Neural cell (in vitro differentiated cells): ENCODE measurements around the gene PLA2G6. TPM values are rescaled to one million over a fixed set of nuclear protein-coding genes. Genes with fewer than 3 reads are reported as not detected.

Experiments
- H2AFZ ChIP-seq: fragments of 200-600, 300-800 bp; sonication (generic), shearing (Covaris generic); 2 replicates; pipeline ENCODE4 v1.6.0; 2014; ENCODE audit warnings: low read depth, mild to moderate bottlenecking, antibody characterized with exemption, low read length, moderate library complexity
- H3F3A ChIP-seq: fragments of 200-600 bp; shearing (Covaris generic); 2 replicates; pipeline ENCODE4 v1.6.1; 2016; ENCODE audit warnings: mild to moderate bottlenecking, moderate library complexity, mixed read lengths, antibody characterized with exemption, low read length; ENCODE audit not compliant: insufficient read depth, poor library complexity, severe bottlenecking
- H3K27ac ChIP-seq: fragments of 200-600, 300-800 bp; sonication (generic), shearing (Covaris generic); 2 replicates; pipeline ENCODE4 v1.5.1; 2014; ENCODE audit warnings: mild to moderate bottlenecking, low read length, moderate library complexity
- H3K27me3 ChIP-seq: fragments of 300-800, 200-600 bp; sonication (generic), shearing (Covaris generic); 2 replicates; pipeline ENCODE4 v1.6.0; 2014; ENCODE audit warnings: mild to moderate bottlenecking, low read depth, low read length, moderate library complexity; ENCODE audit not compliant: insufficient read depth
- H3K36me3 ChIP-seq: fragments of 300-800, 200-600 bp; sonication (generic), shearing (Covaris generic); 2 replicates; pipeline ENCODE4 v1.5.1; 2014; ENCODE audit warnings: mild to moderate bottlenecking, antibody characterized with exemption, low read length, moderate library complexity; ENCODE audit not compliant: insufficient read depth
- H3K4me2 ChIP-seq: fragments of 300-800, 200-600 bp; sonication (generic), shearing (Covaris generic); 2 replicates; pipeline ENCODE4 v1.6.0; 2014; ENCODE audit warnings: mild to moderate bottlenecking, low read length
- H3K4me3 ChIP-seq: fragments of 300-800, 200-600 bp; sonication (generic), shearing (Covaris generic); 2 replicates; pipeline ENCODE4 v1.5.1; 2014; ENCODE audit warnings: mild to moderate bottlenecking, low read length, moderate library complexity
- H3K79me2 ChIP-seq: fragments of 200-600 bp; shearing (Covaris generic); replicated peaks from 2 replicates; pipeline ENCODE4 v1.6.0; 2014; ENCODE audit warnings: mild to moderate bottlenecking, low read length, moderate library complexity; ENCODE audit not compliant: insufficient read depth
- H3K9ac ChIP-seq: fragments of 300-800, 200-600 bp; sonication (generic), shearing (Covaris generic); 2 replicates; pipeline ENCODE4 v1.6.1; 2016; ENCODE audit warnings: mild to moderate bottlenecking, low read length, mixed read lengths
- H3K9me2 ChIP-seq: fragments of 200-600 bp; shearing (Covaris generic); 2 replicates; pipeline ENCODE4 v1.6.1; 2016; ENCODE audit warnings: mild to moderate bottlenecking, low read length, mixed read lengths; ENCODE audit not compliant: insufficient read depth
- H3K9me3 ChIP-seq: fragments of 200-600, 300-800 bp; sonication (generic), shearing (Covaris generic); 2 replicates; pipeline ENCODE4 v1.6.1; 2016; ENCODE audit warnings: mild to moderate bottlenecking, mixed run types, low read length, moderate library complexity, mixed read lengths
- H4K20me1 ChIP-seq: fragments of 200-600 bp; shearing (Covaris generic); 2 replicates; pipeline ENCODE4 v1.6.1; 2016; ENCODE audit warnings: mild to moderate bottlenecking, mixed run types; ENCODE audit not compliant: insufficient read depth
- EP300 ChIP-seq: fragments of 450-650 bp; conservative IDR thresholded peaks from 2 replicates; pipeline ENCODE4 v1.6.1; 2014; ENCODE audit warnings: antibody characterized with exemption, mild to moderate bottlenecking, moderate library complexity; ENCODE audit not compliant: poor library complexity, severe bottlenecking
- EZH2 ChIP-seq: fragments of 200-600, 300-800 bp; shearing (Covaris generic), sonication (generic); IDR thresholded peaks from 2 replicates; pipeline ENCODE4 v1.6.1; 2014; ENCODE audit warnings: antibody characterized with exemption, low read length, borderline replicate concordance, mild to moderate bottlenecking; ENCODE audit not compliant: insufficient read depth, poor library complexity, severe bottlenecking
- MXI1 ChIP-seq: fragments of 450-650 bp; conservative IDR thresholded peaks from 2 replicates; pipeline ENCODE4 v1.6.1; 2014; ENCODE audit warnings: antibody characterized with exemption, mild to moderate bottlenecking; ENCODE audit not compliant: poor library complexity, severe bottlenecking
- POLR2AphosphoS5 ChIP-seq: IDR thresholded peaks from 2 replicates; pipeline ENCODE4 v1.6.1; 2012
- RAD21 ChIP-seq: fragments of 450-650 bp; conservative IDR thresholded peaks from 2 replicates; pipeline ENCODE4 v1.6.1; 2014; ENCODE audit warnings: antibody characterized with exemption, mild to moderate bottlenecking, moderate library complexity
- SMC3 ChIP-seq: fragments of 450-650 bp; conservative IDR thresholded peaks from 2 replicates; pipeline ENCODE4 v1.6.1; 2014; ENCODE audit warnings: antibody characterized with exemption, mild to moderate bottlenecking, moderate library complexity; ENCODE audit not compliant: poor library complexity
- TAF1 ChIP-seq: IDR thresholded peaks from 2 replicates; pipeline ENCODE4 v1.6.1; 2012; ENCODE audit warnings: low read depth
- polyA plus RNA-seq: library from polyadenylated mRNA; depleted of rRNA; stranded (reverse); fragments of >200 nt; gene quantifications from 2 replicates; pipeline ENCODE4 v1.2.3, GENCODE V29; 2014
- small RNA-seq, 3 experiments: library from RNA; depleted of rRNA; stranded (forward); fragments of <200 nt; gene quantifications; one replicate each; pipeline ENCODE3, GENCODE V24; 2012
- TF ChIP-seq, protein P1 (sequence below): fragments of 450-650 bp; IDR thresholded peaks from 2 replicates; pipeline ENCODE4 v1.5.1; 2014; ENCODE audit warnings: antibody characterized with exemption, mild to moderate bottlenecking, moderate library complexity; ENCODE audit not compliant: poor library complexity, severe bottlenecking
- TF ChIP-seq, protein P2 (sequence below): IDR thresholded peaks from 2 replicates; pipeline ENCODE4 v1.6.1; 2012; ENCODE audit warnings: borderline replicate concordance

Gene PLA2G6
- polyA plus RNA-seq, 1 donor from 2014 or later, result 18.5 TPM

DNA sequence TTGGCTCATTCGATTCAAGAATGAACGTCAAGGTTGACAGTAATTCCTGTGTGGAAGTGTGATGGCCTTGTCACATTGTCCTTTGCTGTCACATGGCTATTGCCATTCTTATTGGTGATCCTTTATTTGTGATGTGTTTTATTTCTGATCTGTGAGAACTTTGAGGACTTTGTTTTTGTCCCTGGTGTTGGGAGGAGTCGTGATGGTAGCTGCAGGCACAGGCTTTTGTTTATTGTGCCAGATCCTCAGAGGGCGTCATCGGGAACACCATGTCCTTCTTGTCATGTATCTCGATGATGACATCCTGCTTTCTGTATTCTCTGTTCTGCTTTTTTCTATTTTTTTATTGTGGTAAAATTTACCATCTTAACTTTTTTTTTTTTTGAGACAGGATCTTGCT, 118.8 kb downstream of the PLA2G6 start:
- no peaks in the 10 kb centered on the region for H3F3A ChIP-seq
- peaks cover 2% of the 10 kb centered on the region for H3K79me2 ChIP-seq
- H3K9me3 ChIP-seq, result no peaks in the 10 kb centered on the region
- no peak overlapping the region for H3K27ac ChIP-seq
- H3K4me3 ChIP-seq, result no peak overlapping the region
- TF ChIP-seq TAF1, result no peak
- TF ChIP-seq SMC3, result no peak
- no peak for TF ChIP-seq EZH2
- TF ChIP-seq MXI1, result no peak
- TF ChIP-seq, protein P1, sequence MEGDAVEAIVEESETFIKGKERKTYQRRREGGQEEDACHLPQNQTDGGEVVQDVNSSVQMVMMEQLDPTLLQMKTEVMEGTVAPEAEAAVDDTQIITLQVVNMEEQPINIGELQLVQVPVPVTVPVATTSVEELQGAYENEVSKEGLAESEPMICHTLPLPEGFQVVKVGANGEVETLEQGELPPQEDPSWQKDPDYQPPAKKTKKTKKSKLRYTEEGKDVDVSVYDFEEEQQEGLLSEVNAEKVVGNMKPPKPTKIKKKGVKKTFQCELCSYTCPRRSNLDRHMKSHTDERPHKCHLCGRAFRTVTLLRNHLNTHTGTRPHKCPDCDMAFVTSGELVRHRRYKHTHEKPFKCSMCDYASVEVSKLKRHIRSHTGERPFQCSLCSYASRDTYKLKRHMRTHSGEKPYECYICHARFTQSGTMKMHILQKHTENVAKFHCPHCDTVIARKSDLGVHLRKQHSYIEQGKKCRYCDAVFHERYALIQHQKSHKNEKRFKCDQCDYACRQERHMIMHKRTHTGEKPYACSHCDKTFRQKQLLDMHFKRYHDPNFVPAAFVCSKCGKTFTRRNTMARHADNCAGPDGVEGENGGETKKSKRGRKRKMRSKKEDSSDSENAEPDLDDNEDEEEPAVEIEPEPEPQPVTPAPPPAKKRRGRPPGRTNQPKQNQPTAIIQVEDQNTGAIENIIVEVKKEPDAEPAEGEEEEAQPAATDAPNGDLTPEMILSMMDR, result no peak
- TF ChIP-seq, protein P2, sequence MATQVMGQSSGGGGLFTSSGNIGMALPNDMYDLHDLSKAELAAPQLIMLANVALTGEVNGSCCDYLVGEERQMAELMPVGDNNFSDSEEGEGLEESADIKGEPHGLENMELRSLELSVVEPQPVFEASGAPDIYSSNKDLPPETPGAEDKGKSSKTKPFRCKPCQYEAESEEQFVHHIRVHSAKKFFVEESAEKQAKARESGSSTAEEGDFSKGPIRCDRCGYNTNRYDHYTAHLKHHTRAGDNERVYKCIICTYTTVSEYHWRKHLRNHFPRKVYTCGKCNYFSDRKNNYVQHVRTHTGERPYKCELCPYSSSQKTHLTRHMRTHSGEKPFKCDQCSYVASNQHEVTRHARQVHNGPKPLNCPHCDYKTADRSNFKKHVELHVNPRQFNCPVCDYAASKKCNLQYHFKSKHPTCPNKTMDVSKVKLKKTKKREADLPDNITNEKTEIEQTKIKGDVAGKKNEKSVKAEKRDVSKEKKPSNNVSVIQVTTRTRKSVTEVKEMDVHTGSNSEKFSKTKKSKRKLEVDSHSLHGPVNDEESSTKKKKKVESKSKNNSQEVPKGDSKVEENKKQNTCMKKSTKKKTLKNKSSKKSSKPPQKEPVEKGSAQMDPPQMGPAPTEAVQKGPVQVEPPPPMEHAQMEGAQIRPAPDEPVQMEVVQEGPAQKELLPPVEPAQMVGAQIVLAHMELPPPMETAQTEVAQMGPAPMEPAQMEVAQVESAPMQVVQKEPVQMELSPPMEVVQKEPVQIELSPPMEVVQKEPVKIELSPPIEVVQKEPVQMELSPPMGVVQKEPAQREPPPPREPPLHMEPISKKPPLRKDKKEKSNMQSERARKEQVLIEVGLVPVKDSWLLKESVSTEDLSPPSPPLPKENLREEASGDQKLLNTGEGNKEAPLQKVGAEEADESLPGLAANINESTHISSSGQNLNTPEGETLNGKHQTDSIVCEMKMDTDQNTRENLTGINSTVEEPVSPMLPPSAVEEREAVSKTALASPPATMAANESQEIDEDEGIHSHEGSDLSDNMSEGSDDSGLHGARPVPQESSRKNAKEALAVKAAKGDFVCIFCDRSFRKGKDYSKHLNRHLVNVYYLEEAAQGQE, result no peak
- no peak for TF ChIP-seq EP300
- no peak for TF ChIP-seq RAD21
- TF ChIP-seq POLR2AphosphoS5, result no peak
- no peak overlapping the region for H3K4me2 ChIP-seq
- H3K9ac ChIP-seq, result no peak overlapping the region
- no peaks in the 10 kb centered on the region for H4K20me1 ChIP-seq
- no peaks in the 10 kb centered on the region for H3K9me2 ChIP-seq
- H3K27me3 ChIP-seq, result no peaks in the 10 kb centered on the region
- H2AFZ ChIP-seq, result no peak overlapping the region
- no peaks in the 10 kb centered on the region for H3K36me3 ChIP-seq

Small RNA genes within 50 kb of the gene (small RNA-seq; reads per million reads assigned to genes)
- 0 to 0.08 (median 0) reads per million in 3 experiments for gene RN7SL704P

Other genes starting within 250 kb of the PLA2G6 start
- gene C22orf23, start 228.2 kb downstream of the PLA2G6 start, polyA plus RNA-seq, result 1.0 and 1.3 TPM in 2 replicates
- gene POLR2F, start 228.1 kb downstream of the PLA2G6 start, polyA plus RNA-seq, result 170 and 195 TPM in 2 replicates
- gene SOX10, start 197.3 kb downstream of the PLA2G6 start, polyA plus RNA-seq, result not detected in 2 replicates
- gene PICK1, start 124.4 kb downstream of the PLA2G6 start, polyA plus RNA-seq, result 101 and 115 TPM in 2 replicates
- gene SLC16A8, start 97.6 kb downstream of the PLA2G6 start, polyA plus RNA-seq, result not detected in 2 replicates
- 1.2 and 2.3 TPM in 2 replicates for gene BAIAP2L2, start 71.1 kb downstream of the PLA2G6 start, polyA plus RNA-seq
- 2.1 and 4.8 TPM in 2 replicates for gene MAFF, start 20.2 kb upstream of the PLA2G6 start, polyA plus RNA-seq
- 19.7 and 29.3 TPM in 2 replicates for gene TMEM184B, start 91.2 kb upstream of the PLA2G6 start, polyA plus RNA-seq
- gene CSNK1E, start 135.6 kb upstream of the PLA2G6 start, polyA plus RNA-seq, result 230 and 254 TPM in 2 replicates